WTC11 (cell line): ENCODE results near the gene RAI1. TPM values are rescaled to one million over a fixed set of nuclear protein-coding genes. Genes with fewer than 3 reads are reported as not detected.

Experiments used
- ATAC-seq: fragments of 200-7000 bp; cut with Tn5 transposase; 2 replicates; pipeline ENCODE4 v1.10.0; 2021; ENCODE audit warnings: mild to moderate bottlenecking, moderate library complexity
- CTCF ChIA-PET: fragments of 300-600 bp; sonication (Branson Sonifier 250); formaldehyde crosslinking; loops from one replicate; lab custom pipeline; 2021; ENCODE audit warnings: antibody characterized with exemption; lab: Charles Lee
- POLR2A ChIA-PET: fragments of 350-600 bp; sonication (Branson Sonifier 250); formaldehyde crosslinking; loops from one replicate; lab custom pipeline; 2021; ENCODE audit warnings: antibody characterized with exemption; lab: Charles Lee
- DNase-seq: peaks from one replicate; pipeline ENCODE4 v3.0.0; 2021; ENCODE audit warnings: low spot score
- H3K27ac Mint-ChIP-seq: 2 replicates; pipeline ENCODE4 v1.8.0; 2021; ENCODE audit warnings: mixed read lengths
- H3K27me3 Mint-ChIP-seq: 2 replicates; pipeline ENCODE4 v1.8.0; 2021; ENCODE audit warnings: low read depth, mild to moderate bottlenecking, moderate library complexity, mixed read lengths
- H3K36me3 Mint-ChIP-seq: 2 replicates; pipeline ENCODE4 v1.8.0; 2021; ENCODE audit warnings: mixed read lengths
- H3K4me1 Mint-ChIP-seq: 2 replicates; pipeline ENCODE4 v1.8.0; 2022; ENCODE audit warnings: mixed read lengths
- H3K4me3 Mint-ChIP-seq: 2 replicates; pipeline ENCODE4 v1.8.0; 2021; ENCODE audit warnings: mild to moderate bottlenecking, moderate library complexity, mixed read lengths
- H3K9me3 Mint-ChIP-seq: 2 replicates; pipeline ENCODE4 v1.8.0; 2021; ENCODE audit warnings: mixed read lengths
- ELF4 ChIP-seq: sonication (generic); formaldehyde crosslinking; IDR thresholded peaks from 2 replicates; pipeline ENCODE4 v1.8.1; 2022; ENCODE audit warnings: low read depth, mild to moderate bottlenecking, moderate library complexity, missing genetic modification reagents
- FOXK1 ChIP-seq: sonication (generic); formaldehyde crosslinking; IDR thresholded peaks from 2 replicates; pipeline ENCODE4 v1.8.0; 2022; ENCODE audit warnings: mild to moderate bottlenecking, moderate library complexity, missing genetic modification reagents
- IRF1 ChIP-seq: sonication (generic); formaldehyde crosslinking; IDR thresholded peaks from 2 replicates; pipeline ENCODE4 v1.8.0; 2023; ENCODE audit warnings: missing genetic modification reagents
- JAZF1 ChIP-seq: fragments of 250-450 bp; sonication (Bioruptor Pico); IDR thresholded peaks from 2 replicates; pipeline ENCODE4 v1.9.0; 2021; ENCODE audit warnings: moderate library complexity, mild to moderate bottlenecking, inconsistent platforms
- KAT7 ChIP-seq: sonication (generic); formaldehyde crosslinking; IDR thresholded peaks from 2 replicates; pipeline ENCODE4 v1.8.1; 2023; ENCODE audit warnings: missing genetic modification reagents, mild to moderate bottlenecking, borderline replicate concordance
- TEAD1 ChIP-seq: sonication (generic); formaldehyde crosslinking; IDR thresholded peaks from 2 replicates; pipeline ENCODE4 v1.8.0; 2022; ENCODE audit warnings: mild to moderate bottlenecking, missing genetic modification reagents
- TEAD4 ChIP-seq: sonication (generic); formaldehyde crosslinking; IDR thresholded peaks from 2 replicates; pipeline ENCODE4 v1.8.0; 2022; ENCODE audit warnings: mild to moderate bottlenecking, missing genetic modification reagents
- ZNF219 ChIP-seq: sonication (generic); formaldehyde crosslinking; IDR thresholded peaks from 2 replicates; pipeline ENCODE4 v1.8.0; 2023; ENCODE audit warnings: missing genetic modification reagents, mild to moderate bottlenecking, borderline replicate concordance
- ZNF232 ChIP-seq: sonication (generic); formaldehyde crosslinking; IDR thresholded peaks from 2 replicates; pipeline ENCODE4 v1.8.0; 2022; ENCODE audit warnings: mild to moderate bottlenecking, missing genetic modification reagents
- ZNF317 ChIP-seq: sonication (generic); formaldehyde crosslinking; IDR thresholded peaks from 2 replicates; pipeline ENCODE4 v1.8.1; 2023; ENCODE audit warnings: low read depth, mild to moderate bottlenecking, moderate library complexity, missing genetic modification reagents, borderline replicate concordance
- total RNA-seq: library from RNA; stranded (reverse); gene quantifications from 3 replicates; pipeline ENCODE4 v1.2.3, GENCODE V29; 2021
- TF ChIP-seq, protein P1 (sequence below): fragments of 250-450 bp; sonication (Bioruptor Pico); IDR thresholded peaks from 2 replicates; pipeline ENCODE4 v1.9.0; 2021; ENCODE audit warnings: mild to moderate bottlenecking, borderline replicate concordance
- TF ChIP-seq, protein P2 (sequence below): sonication (generic); formaldehyde crosslinking; IDR thresholded peaks from 2 replicates; pipeline ENCODE4 v1.8.0; 2022; ENCODE audit warnings: missing genetic modification reagents
- TF ChIP-seq, protein P3 (sequence below): sonication (generic); formaldehyde crosslinking; IDR thresholded peaks from 2 replicates; pipeline ENCODE4 v1.8.1; 2023; ENCODE audit warnings: mild to moderate bottlenecking, missing genetic modification reagents, moderate library complexity
- TF ChIP-seq, protein P4 (sequence below): sonication (generic); formaldehyde crosslinking; IDR thresholded peaks from 2 replicates; pipeline ENCODE4 v1.8.1; 2023; ENCODE audit warnings: mild to moderate bottlenecking, missing genetic modification reagents

Gene RAI1
- total RNA-seq, 1 experiment from 2014 or later = 12.7 TPM

GRCh38 chr17:17794382-17794781, 113.1 kb downstream of the RAI1 start:
- no peaks in the 10 kb centered on the region for H3K36me3 Mint-ChIP-seq
- ChIA-PET CTCF (interaction anchor here (1.0 to 1.2 kb wide), 2 partner anchors 13 to 97 kb away, joined by 3 to 4 read pairs; no protein-coding TSS in a partner anchor), POLR2A (no interaction called here)
- DNase-seq (no peak), ATAC-seq (no peak)
- H3K9me3 Mint-ChIP-seq = no peaks in the 10 kb centered on the region
- no peak overlapping the region for H3K4me3 Mint-ChIP-seq
- peaks cover 33% of the 10 kb centered on the region for H3K27me3 Mint-ChIP-seq
- H3K4me1 Mint-ChIP-seq = peaks cover 38% of the 10 kb centered on the region
- TF ChIP-seq ELF4 (CRISPR knock-in tag) (no peak), KAT7 (CRISPR knock-in tag) (no peak), TEAD4 (no peak), JAZF1 (CRISPR knock-in tag) (no peak)
- TF ChIP-seq, protein P1, sequence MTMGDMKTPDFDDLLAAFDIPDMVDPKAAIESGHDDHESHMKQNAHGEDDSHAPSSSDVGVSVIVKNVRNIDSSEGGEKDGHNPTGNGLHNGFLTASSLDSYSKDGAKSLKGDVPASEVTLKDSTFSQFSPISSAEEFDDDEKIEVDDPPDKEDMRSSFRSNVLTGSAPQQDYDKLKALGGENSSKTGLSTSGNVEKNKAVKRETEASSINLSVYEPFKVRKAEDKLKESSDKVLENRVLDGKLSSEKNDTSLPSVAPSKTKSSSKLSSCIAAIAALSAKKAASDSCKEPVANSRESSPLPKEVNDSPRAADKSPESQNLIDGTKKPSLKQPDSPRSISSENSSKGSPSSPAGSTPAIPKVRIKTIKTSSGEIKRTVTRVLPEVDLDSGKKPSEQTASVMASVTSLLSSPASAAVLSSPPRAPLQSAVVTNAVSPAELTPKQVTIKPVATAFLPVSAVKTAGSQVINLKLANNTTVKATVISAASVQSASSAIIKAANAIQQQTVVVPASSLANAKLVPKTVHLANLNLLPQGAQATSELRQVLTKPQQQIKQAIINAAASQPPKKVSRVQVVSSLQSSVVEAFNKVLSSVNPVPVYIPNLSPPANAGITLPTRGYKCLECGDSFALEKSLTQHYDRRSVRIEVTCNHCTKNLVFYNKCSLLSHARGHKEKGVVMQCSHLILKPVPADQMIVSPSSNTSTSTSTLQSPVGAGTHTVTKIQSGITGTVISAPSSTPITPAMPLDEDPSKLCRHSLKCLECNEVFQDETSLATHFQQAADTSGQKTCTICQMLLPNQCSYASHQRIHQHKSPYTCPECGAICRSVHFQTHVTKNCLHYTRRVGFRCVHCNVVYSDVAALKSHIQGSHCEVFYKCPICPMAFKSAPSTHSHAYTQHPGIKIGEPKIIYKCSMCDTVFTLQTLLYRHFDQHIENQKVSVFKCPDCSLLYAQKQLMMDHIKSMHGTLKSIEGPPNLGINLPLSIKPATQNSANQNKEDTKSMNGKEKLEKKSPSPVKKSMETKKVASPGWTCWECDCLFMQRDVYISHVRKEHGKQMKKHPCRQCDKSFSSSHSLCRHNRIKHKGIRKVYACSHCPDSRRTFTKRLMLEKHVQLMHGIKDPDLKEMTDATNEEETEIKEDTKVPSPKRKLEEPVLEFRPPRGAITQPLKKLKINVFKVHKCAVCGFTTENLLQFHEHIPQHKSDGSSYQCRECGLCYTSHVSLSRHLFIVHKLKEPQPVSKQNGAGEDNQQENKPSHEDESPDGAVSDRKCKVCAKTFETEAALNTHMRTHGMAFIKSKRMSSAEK = no peak
- TF ChIP-seq, protein P2, sequence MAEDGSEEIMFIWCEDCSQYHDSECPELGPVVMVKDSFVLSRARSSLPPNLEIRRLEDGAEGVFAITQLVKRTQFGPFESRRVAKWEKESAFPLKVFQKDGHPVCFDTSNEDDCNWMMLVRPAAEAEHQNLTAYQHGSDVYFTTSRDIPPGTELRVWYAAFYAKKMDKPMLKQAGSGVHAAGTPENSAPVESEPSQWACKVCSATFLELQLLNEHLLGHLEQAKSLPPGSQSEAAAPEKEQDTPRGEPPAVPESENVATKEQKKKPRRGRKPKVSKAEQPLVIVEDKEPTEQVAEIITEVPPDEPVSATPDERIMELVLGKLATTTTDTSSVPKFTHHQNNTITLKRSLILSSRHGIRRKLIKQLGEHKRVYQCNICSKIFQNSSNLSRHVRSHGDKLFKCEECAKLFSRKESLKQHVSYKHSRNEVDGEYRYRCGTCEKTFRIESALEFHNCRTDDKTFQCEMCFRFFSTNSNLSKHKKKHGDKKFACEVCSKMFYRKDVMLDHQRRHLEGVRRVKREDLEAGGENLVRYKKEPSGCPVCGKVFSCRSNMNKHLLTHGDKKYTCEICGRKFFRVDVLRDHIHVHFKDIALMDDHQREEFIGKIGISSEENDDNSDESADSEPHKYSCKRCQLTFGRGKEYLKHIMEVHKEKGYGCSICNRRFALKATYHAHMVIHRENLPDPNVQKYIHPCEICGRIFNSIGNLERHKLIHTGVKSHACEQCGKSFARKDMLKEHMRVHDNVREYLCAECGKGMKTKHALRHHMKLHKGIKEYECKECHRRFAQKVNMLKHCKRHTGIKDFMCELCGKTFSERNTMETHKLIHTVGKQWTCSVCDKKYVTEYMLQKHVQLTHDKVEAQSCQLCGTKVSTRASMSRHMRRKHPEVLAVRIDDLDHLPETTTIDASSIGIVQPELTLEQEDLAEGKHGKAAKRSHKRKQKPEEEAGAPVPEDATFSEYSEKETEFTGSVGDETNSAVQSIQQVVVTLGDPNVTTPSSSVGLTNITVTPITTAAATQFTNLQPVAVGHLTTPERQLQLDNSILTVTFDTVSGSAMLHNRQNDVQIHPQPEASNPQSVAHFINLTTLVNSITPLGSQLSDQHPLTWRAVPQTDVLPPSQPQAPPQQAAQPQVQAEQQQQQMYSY (CRISPR knock-in tag) = 0 out of 2 replicates have a peak, but pooled peaks have one; percentile 7
- no peak overlapping the region for H3K27ac Mint-ChIP-seq

GRCh38 chr17:17795296-17795695, 114.0 kb downstream of the RAI1 start:
- no peak for DNase-seq
- Mint-ChIP-seq H3K27me3 (peaks cover 32% of the 10 kb centered on the region), H3K4me1 (peaks cover 38% of the 10 kb centered on the region)
- ATAC-seq = no peak
- TF ChIP-seq ZNF219 (CRISPR knock-in tag) (no peak), IRF1 (CRISPR knock-in tag) (no peak), ZNF232 (CRISPR knock-in tag) (no peak), ZNF317 (CRISPR knock-in tag) (no peak), TEAD1 (CRISPR knock-in tag) (no peak), FOXK1 (CRISPR knock-in tag) (no peak)
- TF ChIP-seq, protein P3, sequence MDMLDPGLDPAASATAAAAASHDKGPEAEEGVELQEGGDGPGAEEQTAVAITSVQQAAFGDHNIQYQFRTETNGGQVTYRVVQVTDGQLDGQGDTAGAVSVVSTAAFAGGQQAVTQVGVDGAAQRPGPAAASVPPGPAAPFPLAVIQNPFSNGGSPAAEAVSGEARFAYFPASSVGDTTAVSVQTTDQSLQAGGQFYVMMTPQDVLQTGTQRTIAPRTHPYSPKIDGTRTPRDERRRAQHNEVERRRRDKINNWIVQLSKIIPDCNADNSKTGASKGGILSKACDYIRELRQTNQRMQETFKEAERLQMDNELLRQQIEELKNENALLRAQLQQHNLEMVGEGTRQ (CRISPR knock-in tag) = no peak
- TF ChIP-seq, protein P4, sequence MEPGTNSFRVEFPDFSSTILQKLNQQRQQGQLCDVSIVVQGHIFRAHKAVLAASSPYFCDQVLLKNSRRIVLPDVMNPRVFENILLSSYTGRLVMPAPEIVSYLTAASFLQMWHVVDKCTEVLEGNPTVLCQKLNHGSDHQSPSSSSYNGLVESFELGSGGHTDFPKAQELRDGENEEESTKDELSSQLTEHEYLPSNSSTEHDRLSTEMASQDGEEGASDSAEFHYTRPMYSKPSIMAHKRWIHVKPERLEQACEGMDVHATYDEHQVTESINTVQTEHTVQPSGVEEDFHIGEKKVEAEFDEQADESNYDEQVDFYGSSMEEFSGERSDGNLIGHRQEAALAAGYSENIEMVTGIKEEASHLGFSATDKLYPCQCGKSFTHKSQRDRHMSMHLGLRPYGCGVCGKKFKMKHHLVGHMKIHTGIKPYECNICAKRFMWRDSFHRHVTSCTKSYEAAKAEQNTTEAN (CRISPR knock-in tag) = no peak
- TF ChIP-seq, all 79 proteins: peak for 0
- POLR2A ChIA-PET = no interaction called here
- CTCF ChIA-PET = no interaction called here
- H3K9me3 Mint-ChIP-seq = no peaks in the 10 kb centered on the region
- H3K36me3 Mint-ChIP-seq = no peaks in the 10 kb centered on the region
- H3K27ac Mint-ChIP-seq = no peak overlapping the region
- no peak overlapping the region for H3K4me3 Mint-ChIP-seq
